CD14-positive monocyte (primary cell): ENCODE results near the gene SBSN. TPM values are rescaled to one million over a fixed set of nuclear protein-coding genes. Genes with fewer than 3 reads are reported as not detected.
A peak's percentile ranks its signal among the peaks of the same experiment; 100 is the strongest.

ENCODE experiments used
- DNase-seq, 3 donors: peaks; one replicate each; pipeline ENCODE4 v3.0.0-alpha.2; 2011 to 2022
- H2AFZ ChIP-seq: 2 replicates; pipeline ENCODE4 v1.6.0; 2012; ENCODE audit warnings: mild to moderate bottlenecking, low read depth, low read length, inconsistent platforms; ENCODE audit not compliant: insufficient read depth, poor library complexity, severe bottlenecking
- H3K27ac ChIP-seq, 2 donors: 1 replicate in 1 of 2; 2 replicates in 1 of 2; pipeline ENCODE4 v1.5.1; 2012 to 2013; ENCODE audit warnings: low read length in 2 of 2, control low read depth in 1 of 2, inconsistent platforms in 1 of 2, low read depth in 1 of 2, mild to moderate bottlenecking in 1 of 2
- H3K27me3 ChIP-seq, 2 donors: one replicate each; pipeline versions ENCODE4 v1.6.0 to v1.6.1; 2011 to 2013; ENCODE audit warnings: low read length in 2 of 2; ENCODE audit not compliant: control insufficient read depth in 2 of 2, insufficient read depth in 2 of 2
- H3K36me3 ChIP-seq, 2 donors: replicated peaks in 1 of 2; 1 replicate in 1 of 2; 2 replicates in 1 of 2; pipeline versions ENCODE4 v1.5.1 to v1.6.1; 2012 to 2013; ENCODE audit warnings: low read length in 2 of 2, control low read depth in 1 of 2, inconsistent platforms in 1 of 2, mild to moderate bottlenecking in 1 of 2; ENCODE audit not compliant: insufficient read depth in 2 of 2, control insufficient read depth in 1 of 2
- H3K4me1 ChIP-seq, 2 donors: 1 replicate in 1 of 2; 2 replicates in 1 of 2; pipeline versions ENCODE4 v1.5.1 to v1.6.1; 2012 to 2013; ENCODE audit warnings: low read length in 2 of 2, control low read depth in 1 of 2, inconsistent platforms in 1 of 2, mild to moderate bottlenecking in 1 of 2, moderate library complexity in 1 of 2; ENCODE audit not compliant: insufficient read depth in 2 of 2, control insufficient read depth in 1 of 2
- H3K4me2 ChIP-seq: replicated peaks from 2 replicates; pipeline ENCODE3; 2012; ENCODE audit warnings: low read length, moderate library complexity, mild to moderate bottlenecking; ENCODE audit not compliant: poor library complexity, severe bottlenecking; ENCODE audit errors: extremely low read depth
- H3K4me3 ChIP-seq, 3 experiments: fragments of 200-600 bp in 1 of 3; sonication (generic) in 1 of 3; replicated peaks in 1 of 3; 1 replicate in 2 of 3; 2 replicates in 1 of 3; pipeline ENCODE4 v1.5.1; 2011 to 2013; ENCODE audit warnings: low read length in 3 of 3, mild to moderate bottlenecking in 3 of 3, control low read depth in 2 of 3, low read depth in 2 of 3, inconsistent platforms in 1 of 3, moderate library complexity in 1 of 3
- H3K79me2 ChIP-seq: 2 replicates; pipeline ENCODE4 v1.6.0; 2012; ENCODE audit warnings: mild to moderate bottlenecking, control low read depth, inconsistent platforms, low read length, moderate library complexity; ENCODE audit not compliant: insufficient read depth
- H3K9ac ChIP-seq: 2 replicates; pipeline ENCODE4 v1.6.0; 2017; ENCODE audit warnings: low read length, mild to moderate bottlenecking; ENCODE audit not compliant: insufficient read depth, poor library complexity, severe bottlenecking
- H3K9me3 ChIP-seq, 2 donors: replicated peaks in 1 of 2; 1 replicate in 1 of 2; 2 replicates in 1 of 2; pipeline versions ENCODE4 v1.5.1 to v1.6.1; 2012 to 2013; ENCODE audit warnings: low read length in 2 of 2, control low read depth in 1 of 2; ENCODE audit not compliant: control insufficient read depth in 1 of 2, insufficient read depth in 1 of 2
- H4K20me1 ChIP-seq: 2 replicates; pipeline ENCODE4 v1.6.0; 2012; ENCODE audit warnings: mild to moderate bottlenecking, low read length, control low read depth, moderate library complexity; ENCODE audit not compliant: insufficient read depth
- H3K27ac Mint-ChIP-seq, 7 donors: one replicate each; pipeline ENCODE4 v1.8.0; 2020; ENCODE audit warnings: mild to moderate bottlenecking in 7 of 7, mixed read lengths in 7 of 7, moderate library complexity in 6 of 7, inconsistent platforms in 2 of 7
- H3K27me3 Mint-ChIP-seq, 3 donors: one replicate each; pipeline ENCODE4 v1.8.0; 2021 to 2022; ENCODE audit warnings: low read depth in 3 of 3, mild to moderate bottlenecking in 3 of 3, mixed read lengths in 3 of 3, moderate library complexity in 3 of 3, inconsistent platforms in 1 of 3
- H3K36me3 Mint-ChIP-seq, 2 donors: one replicate each; pipeline ENCODE4 v1.8.0; 2020; ENCODE audit warnings: mixed read lengths in 2 of 2, inconsistent platforms in 1 of 2, mild to moderate bottlenecking in 1 of 2
- H3K4me1 Mint-ChIP-seq: one replicate; pipeline ENCODE4 v1.8.0; 2020; ENCODE audit warnings: mild to moderate bottlenecking, mixed read lengths
- H3K4me3 Mint-ChIP-seq, 2 donors: one replicate each; pipeline ENCODE4 v1.8.0; 2020; ENCODE audit warnings: mild to moderate bottlenecking in 2 of 2, mixed read lengths in 2 of 2, moderate library complexity in 1 of 2
- H3K9me3 Mint-ChIP-seq, 7 donors: one replicate each; pipeline ENCODE4 v1.8.0; 2020 to 2022; ENCODE audit warnings: mixed read lengths in 7 of 7, mild to moderate bottlenecking in 6 of 7, moderate library complexity in 6 of 7, inconsistent platforms in 2 of 7
- WGBS: methylation state at CpG from one replicate; pipeline ENCODE4 v1.1.5; 2013; ENCODE audit warnings: missing lambda C conversion rate; ENCODE audit not compliant: insufficient coverage; 5-methylcytosine and 5-hydroxymethylcytosine counted together
- intact Hi-C, 2 donors: fragments of 100-400 bp; cut with micrococcal nuclease; formaldehyde crosslinking; loops; one replicate each; pipeline versions ENCODE4 v1.15.0 to v1.15.1; 2023
- polyA plus RNA-seq, 3 donors: library from polyadenylated mRNA; depleted of rRNA in 1 of 3; unstranded in 2 of 3; stranded (reverse) in 1 of 3; fragments of 300-500 nt in 2 of 3; fragments of >200 nt in 1 of 3; fragmentation: Illumina TruSeq in 2 of 3; gene quantifications; 1 replicate in 2 of 3; 2 replicates in 1 of 3; pipeline ENCODE4 v1.2.3, GENCODE V29; 2012 to 2021
- TF ChIP-seq, protein P1 (sequence below): fragments of 200-600 bp; IDR thresholded peaks from one replicate; pipeline ENCODE4 v1.8.0; 2022; ENCODE audit warnings: antibody characterized with exemption, mild to moderate bottlenecking

The SBSN gene
- polyA plus RNA-seq, 3 donors: not detected

DNA sequence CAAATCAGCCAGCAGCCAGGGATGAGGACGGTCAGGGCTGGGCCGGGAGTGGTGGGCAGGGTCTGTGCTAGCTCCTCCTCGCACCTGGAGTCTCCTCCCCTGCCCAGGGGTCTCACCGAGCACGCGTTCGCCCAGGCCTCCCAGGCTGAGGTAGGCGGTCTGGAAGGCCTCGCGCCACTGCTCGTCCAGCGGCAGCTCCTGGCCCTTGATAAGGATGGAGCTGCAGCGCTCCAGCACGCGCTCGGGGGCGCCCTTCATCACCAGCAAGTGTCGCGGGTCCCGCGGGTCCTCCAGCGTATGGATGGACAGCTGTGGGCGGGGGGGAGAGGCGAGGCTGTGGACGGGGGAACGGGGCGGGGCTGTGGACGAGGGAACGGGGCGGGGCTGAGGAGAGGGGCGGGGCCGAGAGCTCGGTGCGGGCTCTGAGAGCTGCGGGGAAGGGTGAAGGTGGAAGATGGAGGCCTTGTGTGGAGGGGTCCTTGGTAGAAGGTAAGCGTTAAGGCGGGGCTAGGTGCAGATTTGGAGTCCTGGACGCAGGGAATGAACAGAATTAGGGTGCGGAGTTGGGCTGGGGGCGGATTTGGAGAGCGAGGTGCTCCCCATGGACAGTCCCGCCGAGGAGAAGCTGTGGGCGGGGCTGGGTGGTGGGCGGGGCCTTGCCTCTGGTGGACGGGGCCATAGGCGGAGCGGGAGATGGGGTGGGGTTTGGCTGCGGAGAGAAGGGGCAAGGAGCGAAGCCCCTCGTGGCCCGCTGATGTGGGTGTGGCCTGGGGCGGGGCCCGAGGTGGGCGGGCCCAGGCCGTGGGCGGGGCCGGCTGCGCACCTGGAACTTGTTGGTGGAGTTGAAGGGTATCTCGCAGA, 29.7 kb upstream of the SBSN start:
- intact Hi-C loops: no loop called here
- H3K9me3 Mint-ChIP-seq: peaks cover 0 to 13% (median 2%) of the 10 kb centered on the region in 7 donors
- peak overlapping the region in 1 of 7 donors; percentile 48 for H3K27ac Mint-ChIP-seq
- 7% methylated on average over 53 of the region's 60 CpGs for WGBS
- peak; percentile 25 to 43 (median 33) for DNase-seq
- peaks cover 11 to 14% of the 10 kb centered on the region in 2 donors for H3K4me1 ChIP-seq
- TF ChIP-seq, protein P1, sequence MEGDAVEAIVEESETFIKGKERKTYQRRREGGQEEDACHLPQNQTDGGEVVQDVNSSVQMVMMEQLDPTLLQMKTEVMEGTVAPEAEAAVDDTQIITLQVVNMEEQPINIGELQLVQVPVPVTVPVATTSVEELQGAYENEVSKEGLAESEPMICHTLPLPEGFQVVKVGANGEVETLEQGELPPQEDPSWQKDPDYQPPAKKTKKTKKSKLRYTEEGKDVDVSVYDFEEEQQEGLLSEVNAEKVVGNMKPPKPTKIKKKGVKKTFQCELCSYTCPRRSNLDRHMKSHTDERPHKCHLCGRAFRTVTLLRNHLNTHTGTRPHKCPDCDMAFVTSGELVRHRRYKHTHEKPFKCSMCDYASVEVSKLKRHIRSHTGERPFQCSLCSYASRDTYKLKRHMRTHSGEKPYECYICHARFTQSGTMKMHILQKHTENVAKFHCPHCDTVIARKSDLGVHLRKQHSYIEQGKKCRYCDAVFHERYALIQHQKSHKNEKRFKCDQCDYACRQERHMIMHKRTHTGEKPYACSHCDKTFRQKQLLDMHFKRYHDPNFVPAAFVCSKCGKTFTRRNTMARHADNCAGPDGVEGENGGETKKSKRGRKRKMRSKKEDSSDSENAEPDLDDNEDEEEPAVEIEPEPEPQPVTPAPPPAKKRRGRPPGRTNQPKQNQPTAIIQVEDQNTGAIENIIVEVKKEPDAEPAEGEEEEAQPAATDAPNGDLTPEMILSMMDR: no peak
- peak overlapping the region; percentile 78 for H2AFZ ChIP-seq
- peaks cover 0 to 5% of the 10 kb centered on the region in 2 donors for H3K9me3 ChIP-seq
- no peaks in the 10 kb centered on the region for H3K36me3 Mint-ChIP-seq
- H3K27ac ChIP-seq: no peak overlapping the region
- H3K36me3 ChIP-seq: no peaks in the 10 kb centered on the region
- H3K4me1 Mint-ChIP-seq: peaks cover 10% of the 10 kb centered on the region
- H3K4me3 Mint-ChIP-seq: peak overlapping the region; percentile 81 to 98
- H3K79me2 ChIP-seq: no peaks in the 10 kb centered on the region
- H3K27me3 Mint-ChIP-seq: peaks cover 36 to 47% (median 37%) of the 10 kb centered on the region in 3 donors
- H3K4me2 ChIP-seq: peak overlapping the region; percentile 80
- H3K9ac ChIP-seq: no peak overlapping the region
- H3K4me3 ChIP-seq: peak overlapping the region; percentile 29 to 75 (median 38)
- no peaks in the 10 kb centered on the region for H4K20me1 ChIP-seq
- peaks cover 0 to 23% of the 10 kb centered on the region in 2 donors for H3K27me3 ChIP-seq

DNA sequence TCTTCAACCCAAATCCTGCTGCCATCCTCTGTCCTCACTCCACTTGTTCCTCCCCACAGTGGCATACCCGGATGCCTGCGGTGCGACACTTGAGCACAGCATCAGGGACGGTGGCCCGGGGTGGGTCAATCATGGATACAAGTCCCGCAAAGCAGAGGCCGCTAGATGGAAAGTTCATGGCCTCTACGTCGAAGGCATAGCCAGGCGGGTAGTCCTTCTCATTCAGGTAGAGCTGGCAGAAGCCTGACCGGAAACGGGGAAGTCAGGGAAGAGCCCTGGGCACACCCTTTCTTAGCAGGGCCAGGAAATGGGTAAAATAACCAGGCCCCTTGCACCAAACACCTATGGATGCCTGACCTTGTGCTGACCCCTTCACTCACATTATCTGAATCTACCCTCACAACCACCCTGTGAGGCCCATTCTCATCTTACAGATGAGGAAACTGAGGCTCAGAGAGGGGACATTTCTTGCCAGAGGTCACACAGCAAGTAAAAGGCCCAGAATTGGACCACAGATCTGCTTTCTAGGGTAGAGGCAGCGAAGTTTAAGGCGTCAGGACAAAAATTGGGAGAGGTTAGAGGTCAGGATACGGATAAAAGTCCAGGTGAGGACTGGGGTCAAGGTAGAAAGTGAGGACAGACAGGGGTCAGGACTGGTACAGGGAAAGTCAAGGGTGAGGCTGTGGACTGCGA, 28.9 kb upstream of the SBSN start:
- WGBS: 93% methylated on average over 16 of the region's 16 CpGs
- no peak overlapping the region for H3K27ac Mint-ChIP-seq
- H3K9ac ChIP-seq: no peak overlapping the region

More for the DNA sequence above, 28.9 kb upstream of the SBSN start:
- Histone ChIP-seq H3K4me2 (peak overlapping the region; percentile 80), H3K36me3 (no peaks in the 10 kb centered on the region), H3K4me3 (peak overlapping the region in 1 of 3 experiments; percentile 75), H3K9me3 (peaks cover 0 to 5% of the 10 kb centered on the region in 2 donors), H4K20me1 (no peaks in the 10 kb centered on the region), H3K27me3 (peaks cover 0 to 23% of the 10 kb centered on the region in 2 donors), H3K27ac (no peak overlapping the region), H3K79me2 (no peaks in the 10 kb centered on the region), H2AFZ (peak overlapping the region; percentile 78), H3K4me1 (peaks cover 11 to 14% of the 10 kb centered on the region in 2 donors)
- Mint-ChIP-seq H3K27me3 (peaks cover 36 to 44% (median 37%) of the 10 kb centered on the region in 3 donors), H3K9me3 (peaks cover 0 to 13% (median 2%) of the 10 kb centered on the region in 7 donors), H3K36me3 (no peaks in the 10 kb centered on the region), H3K4me3 (peak overlapping the region; percentile 44 to 78), H3K4me1 (peaks cover 10% of the 10 kb centered on the region)
- TF ChIP-seq, protein P1: no peak
- DNase-seq: no peak
- intact Hi-C loops: no loop called here
